HCT116 (cell line): ENCODE results near the gene NCAPD2. TPM values are rescaled to one million over a fixed set of nuclear protein-coding genes. Genes with fewer than 3 reads are reported as not detected.
"Not testable (repeated sequence)": the region's sequence is repeated elsewhere in the genome, so short reads cannot be mapped to it uniquely, and the experiment has no call there.

Experiments used
- ATAC-seq: fragments of 200-7000 bp; cut with Tn5 transposase; 2 replicates; pipeline ENCODE4 v1.9.1; 2020; ENCODE audit warnings: mild to moderate bottlenecking, moderate library complexity
- BruUV-seq: library from RNA; stranded (reverse); fragments of 400-500 nt; replicated peaks from 2 replicates; lab custom pipeline; 2021; lab: Mats Ljungman, UMichigan
- CTCF ChIA-PET: fragments of 300-600 bp; sonication (Branson Sonifier 250); formaldehyde crosslinking; loops from one replicate; lab custom pipeline; 2021; ENCODE audit warnings: antibody characterized with exemption; lab: Charles Lee
- POLR2A ChIA-PET: fragments of 300-600, 350-600 bp; sonication (Branson Sonifier 250); formaldehyde crosslinking; loops from one replicate; lab custom pipeline; 2021; ENCODE audit warnings: antibody characterized with exemption; lab: Charles Lee
- RAD21 ChIA-PET, 2 experiments: fragments of 300-600 bp; sonication (Branson Sonifier 250); formaldehyde crosslinking; loops; one replicate each; lab custom pipeline; 2023; ENCODE audit warnings: low total read pairs in 2 of 2; ENCODE audit not compliant: uncharacterized antibody in 2 of 2, unreplicated experiment in 2 of 2, low non-redundant PET in 1 of 2; lab: Charles Lee
- DNase-seq: peaks from one replicate; pipeline ENCODE4 v3.0.0-alpha.2; 2010; ENCODE audit warnings: low read depth, low spot score
- H2AFZ ChIP-seq: fragments of 200-600 bp; shearing (Covaris generic), sonication (generic); 2 replicates; pipeline ENCODE4 v1.6.1; 2017; ENCODE audit warnings: low read depth, mixed run types, mixed read lengths, antibody characterized with exemption, low read length; ENCODE audit not compliant: poor library complexity, severe bottlenecking
- H3K27ac ChIP-seq: 2 replicates; pipeline ENCODE4 v1.5.1; 2012; ENCODE audit warnings: low read depth, low read length
- H3K27me3 ChIP-seq: fragments of 200-600 bp; sonication (generic); 2 replicates; pipeline ENCODE4 v1.6.1; 2016; ENCODE audit warnings: mixed run types, low read length, mixed read lengths; ENCODE audit not compliant: insufficient read depth
- H3K36me3 ChIP-seq, 2 experiments: fragments of 200-500 bp in 1 of 2; fragments of 200-600 bp in 1 of 2; sonication (Bioruptor generic) in 1 of 2; sonication (generic) in 1 of 2; 2 replicates each; pipeline versions ENCODE4 v1.5.1 to v1.6.1; 2014 to 2016; ENCODE audit warnings: low read length in 2 of 2, inconsistent platforms in 1 of 2, mixed read lengths in 1 of 2, mixed run types in 1 of 2; ENCODE audit not compliant: insufficient read depth in 2 of 2, control insufficient read depth in 1 of 2
- H3K4me1 ChIP-seq, 2 experiments: fragments of 200-600 bp in 1 of 2; sonication (generic) in 1 of 2; 2 replicates each; pipeline versions ENCODE4 v1.5.1 to v1.6.1; 2012 to 2017; ENCODE audit warnings: low read length in 2 of 2, inconsistent platforms in 1 of 2, mild to moderate bottlenecking in 1 of 2, mixed read lengths in 1 of 2, mixed run types in 1 of 2, moderate library complexity in 1 of 2; ENCODE audit not compliant: insufficient read depth in 2 of 2, control insufficient read depth in 1 of 2
- H3K4me2 ChIP-seq: fragments of 200-600 bp; sonication (generic); 2 replicates; pipeline ENCODE4 v1.6.1; 2017; ENCODE audit warnings: mixed run types, low read length, mixed read lengths
- H3K4me3 ChIP-seq, 2 experiments: fragments of 200-600 bp in 1 of 2; sonication (generic) in 1 of 2; replicated peaks in 1 of 2; 2 replicates each; pipeline ENCODE4 v1.5.1; 2011 to 2016; ENCODE audit warnings: low read length in 2 of 2, control low read depth in 1 of 2, low read depth in 1 of 2, mild to moderate bottlenecking in 1 of 2, mixed read lengths in 1 of 2, mixed run types in 1 of 2
- H3K79me2 ChIP-seq: fragments of 200-600 bp; sonication (generic); 2 replicates; pipeline ENCODE4 v1.6.1; 2017; ENCODE audit warnings: mild to moderate bottlenecking, mixed run types, low read length, moderate library complexity, mixed read lengths; ENCODE audit not compliant: insufficient read depth
- H3K9ac ChIP-seq: fragments of 200-600 bp; sonication (generic); 2 replicates; pipeline ENCODE4 v1.6.1; 2016; ENCODE audit warnings: low read length, mixed read lengths
- H3K9me2 ChIP-seq: fragments of 200-600 bp; sonication (generic), shearing (Covaris generic); 2 replicates; pipeline ENCODE4 v1.6.1; 2017; ENCODE audit warnings: mixed run types, mild to moderate bottlenecking, moderate library complexity; ENCODE audit not compliant: insufficient read depth
- H3K9me3 ChIP-seq, 2 experiments: fragments of 200-500 bp in 1 of 2; fragments of 200-600 bp in 1 of 2; sonication (Bioruptor generic) in 1 of 2; sonication (generic) in 1 of 2; 2 replicates each; pipeline ENCODE4 v1.6.1; 2014 to 2017; ENCODE audit warnings: low read length in 2 of 2, mixed read lengths in 2 of 2, inconsistent platforms in 1 of 2, low read depth in 1 of 2, mild to moderate bottlenecking in 1 of 2, mixed run types in 1 of 2, moderate library complexity in 1 of 2; ENCODE audit not compliant: control insufficient read depth in 1 of 2, insufficient read depth in 1 of 2
- H4K20me1 ChIP-seq: fragments of 200-600 bp; sonication (generic), shearing (Covaris generic); 2 replicates; pipeline ENCODE4 v1.6.1; 2017; ENCODE audit warnings: mixed run types, mild to moderate bottlenecking, moderate library complexity; ENCODE audit not compliant: insufficient read depth
- ATF3 ChIP-seq: IDR thresholded peaks from 2 replicates; pipeline ENCODE4 v1.6.1; 2012
- EGR1 ChIP-seq: IDR thresholded peaks from 2 replicates; pipeline ENCODE4 v1.6.1; 2012; ENCODE audit warnings: low read depth
- EZH2 ChIP-seq: fragments of 200-600 bp; sonication (generic); IDR thresholded peaks from 2 replicates; pipeline ENCODE4 v1.6.1; 2017; ENCODE audit warnings: antibody characterized with exemption, mixed run types
- JUND ChIP-seq: IDR thresholded peaks from 2 replicates; pipeline ENCODE4 v1.6.1; 2012
- REST ChIP-seq: IDR thresholded peaks from 2 replicates; pipeline ENCODE4 v1.6.1; 2012; ENCODE audit warnings: low read depth
- SIN3A ChIP-seq: IDR thresholded peaks from 2 replicates; pipeline ENCODE4 v1.6.1; 2012; ENCODE audit warnings: low read depth
- SRF ChIP-seq: IDR thresholded peaks from 2 replicates; pipeline ENCODE4 v1.6.1; 2012; ENCODE audit warnings: low read depth
- TCF7L2 ChIP-seq: IDR thresholded peaks from 2 replicates; pipeline ENCODE4 v1.7.0; 2011; ENCODE audit warnings: borderline replicate concordance, inconsistent platforms; ENCODE audit not compliant: insufficient read depth, insufficient read length; ENCODE audit errors: extremely low read depth
- intact Hi-C: fragments of 100-400 bp; cut with micrococcal nuclease; formaldehyde crosslinking; loops from 2 replicates; pipeline ENCODE4 v1.10.0; 2022
- total RNA-seq: library from RNA; stranded (reverse); gene quantifications from one replicate; pipeline ENCODE4 v1.2.1, GENCODE V29; 2021; ENCODE audit not compliant: unreplicated experiment

Gene NCAPD2
- total RNA-seq, 1 experiment from 2014 or later = 177 TPM

GRCh38 chr12:6466184-6466573 lies 27.7 kb upstream of the NCAPD2 start (continued):
- TF ChIP-seq TCF7L2 (no peak), EGR1 (no peak), SRF (no peak), ATF3 (no peak), JUND (no peak), REST (no peak), SIN3A (no peak), EZH2 (no peak)

- H3K9me3 ChIP-seq, H3K79me2 ChIP-seq, RAD21 ChIA-PET, ATAC-seq, H4K20me1 ChIP-seq, H3K4me2 ChIP-seq, POLR2A ChIA-PET, H3K27ac ChIP-seq, BruUV-seq, H3K4me3 ChIP-seq, DNase-seq, H3K27me3 ChIP-seq, H3K9ac ChIP-seq, H2AFZ ChIP-seq, H3K9me2 ChIP-seq: not testable (repeated sequence)
- CTCF ChIA-PET = interaction anchor here (1.8 to 2.1 kb wide), 3 partner anchors 111 to 144 kb away, joined by 4 to 22 read pairs (median 6); no protein-coding TSS in a partner anchor
- intact Hi-C loops = loop anchor here (5.0 kb wide), 1 partner anchor 129 kb away; no protein-coding TSS in a partner anchor
- Histone ChIP-seq H3K36me3 (peaks cover 14 to 30% of the 10 kb centered on the region in 2 experiments; a peak in 3 of 4 replicates), H3K4me1 (peaks cover 11 to 23% of the 10 kb centered on the region in 2 experiments)
These were observed 27.2 kb upstream of the NCAPD2 start for GRCh38 chr12:6466751-6467150.

GRCh38 chr12:6467571-6468282 lies 26.2 kb upstream of the NCAPD2 start:
- H3K27ac ChIP-seq, H3K79me2 ChIP-seq, H3K4me2 ChIP-seq, H3K9me3 ChIP-seq, ATAC-seq, DNase-seq, H3K4me3 ChIP-seq, H3K27me3 ChIP-seq, H3K9ac ChIP-seq, RAD21 ChIA-PET, H2AFZ ChIP-seq, H4K20me1 ChIP-seq, CTCF ChIA-PET, H3K9me2 ChIP-seq, BruUV-seq: not testable (repeated sequence)
- intact Hi-C loops = loop anchor here (5.0 kb wide), 1 partner anchor 130 kb away; no protein-coding TSS in a partner anchor
- peaks cover 14 to 21% of the 10 kb centered on the region in 2 experiments; a peak in 3 of 4 replicates for H3K36me3 ChIP-seq
- H3K4me1 ChIP-seq = peaks cover 11 to 27% of the 10 kb centered on the region in 2 experiments
- POLR2A ChIA-PET = interaction anchor here (1.1 kb wide), 1 partner anchor 141 kb away, joined by 3 read pairs; no protein-coding TSS in a partner anchor
